Activated effector memory CD4-positive, alpha-beta T cell treated with Interleukin-2 at 50 U/mL for 16 hours (primary cell): ENCODE data around the gene SCFD1.
"Not testable (repeated sequence)": the region's sequence is repeated elsewhere in the genome, so short reads cannot be mapped to it uniquely, and the experiment has no call there.

Experiments
- DNase-seq: peaks from one replicate; pipeline ENCODE4 v3.0.0-alpha.2; 2020

Gene SCFD1

GRCh38 chr14:30680036-30680435, 57.9 kb downstream of the SCFD1 start:
- DNase-seq: no peak

- not testable (repeated sequence) for DNase-seq
Measured at GRCh38 chr14:30680776-30681175, 58.7 kb downstream of the SCFD1 start.

GRCh38 chr14:30681752-30682355, 59.7 kb downstream of the SCFD1 start:
- DNase-seq: no peak

- DNase-seq: not testable (repeated sequence)
Measured at GRCh38 chr14:30690487-30691355, 68.6 kb downstream of the SCFD1 start.

- DNase-seq: no peak
Measured at GRCh38 chr14:30691751-30692398, 69.8 kb downstream of the SCFD1 start.

- no peak for DNase-seq
Measured at GRCh38 chr14:30692669-30693068, 70.5 kb downstream of the SCFD1 start.

- DNase-seq: no peak
Measured at GRCh38 chr14:30698463-30698862, 76.3 kb downstream of the SCFD1 start.

- no peak for DNase-seq
Measured at GRCh38 chr14:30706704-30707103, 84.6 kb downstream of the SCFD1 start.

GRCh38 chr14:30708157-30708556, 86.0 kb downstream of the SCFD1 start:
- DNase-seq: no peak

- no peak for DNase-seq
Measured at GRCh38 chr14:30709201-30709600, 87.1 kb downstream of the SCFD1 start.

GRCh38 chr14:30710876-30711275, 88.8 kb downstream of the SCFD1 start:
- DNase-seq: no peak

GRCh38 chr14:30719137-30719536, 97.0 kb downstream of the SCFD1 start:
- DNase-seq: no peak

- no peak for DNase-seq
Measured at GRCh38 chr14:30725763-30726162, 103.6 kb downstream of the SCFD1 start.

GRCh38 chr14:30728471-30728870, 106.4 kb downstream of the SCFD1 start:
- no peak for DNase-seq

GRCh38 chr14:30737916-30738315, 115.8 kb downstream of the SCFD1 start:
- no peak for DNase-seq

GRCh38 chr14:30738978-30739377, 116.9 kb downstream of the SCFD1 start:
- no peak for DNase-seq

GRCh38 chr14:30748343-30748742, 126.2 kb downstream of the SCFD1 start:
- no peak for DNase-seq

GRCh38 chr14:30751646-30752416, 129.7 kb downstream of the SCFD1 start:
- no peak for DNase-seq

GRCh38 chr14:30753452-30753851, 131.3 kb downstream of the SCFD1 start:
- DNase-seq: no peak

- DNase-seq: no peak
Measured at GRCh38 chr14:30754778-30755177, 132.7 kb downstream of the SCFD1 start.

GRCh38 chr14:30756594-30756993, 134.5 kb downstream of the SCFD1 start:
- no peak for DNase-seq

GRCh38 chr14:30757082-30757481, 135.0 kb downstream of the SCFD1 start:
- DNase-seq: no peak
